Activated CD4-positive, CD25-positive, alpha-beta regulatory T cell (primary cell): ENCODE measurements around the gene SRSF10.
"Not testable (repeated sequence)": the region's sequence is repeated elsewhere in the genome, so short reads cannot be mapped to it uniquely, and the experiment has no call there.

ENCODE experiments used
- DNase-seq, 4 experiments: peaks; one replicate each; lab custom pipeline; 2025; lab: John Stamatoyannopoulos, UW

Gene SRSF10

GRCh38 chr1:23979881-23980727 is at the start of gene SRSF10:
Gene SRSF10, minus strand, starts transcription at chr1:23980327. Its CDS starts 72 bp downstream, at chr1:23980255.
- DNase-seq = peak; percentile 91 to 95 (median 93)

GRCh38 chr1:24027838-24028468 is 47.8 kb upstream of the SRSF10 start:
- no peak for DNase-seq

GRCh38 chr1:24022581-24023361 is 42.6 kb upstream of the SRSF10 start:
- no peak for DNase-seq

- no peak for DNase-seq
Measured at GRCh38 chr1:24021403-24022266, 41.5 kb upstream of the SRSF10 start.

- DNase-seq = no peak
Measured at GRCh38 chr1:24020470-24020869, 40.3 kb upstream of the SRSF10 start.

- DNase-seq = no peak
Measured at GRCh38 chr1:24020025-24020424, 39.9 kb upstream of the SRSF10 start.

DNA sequence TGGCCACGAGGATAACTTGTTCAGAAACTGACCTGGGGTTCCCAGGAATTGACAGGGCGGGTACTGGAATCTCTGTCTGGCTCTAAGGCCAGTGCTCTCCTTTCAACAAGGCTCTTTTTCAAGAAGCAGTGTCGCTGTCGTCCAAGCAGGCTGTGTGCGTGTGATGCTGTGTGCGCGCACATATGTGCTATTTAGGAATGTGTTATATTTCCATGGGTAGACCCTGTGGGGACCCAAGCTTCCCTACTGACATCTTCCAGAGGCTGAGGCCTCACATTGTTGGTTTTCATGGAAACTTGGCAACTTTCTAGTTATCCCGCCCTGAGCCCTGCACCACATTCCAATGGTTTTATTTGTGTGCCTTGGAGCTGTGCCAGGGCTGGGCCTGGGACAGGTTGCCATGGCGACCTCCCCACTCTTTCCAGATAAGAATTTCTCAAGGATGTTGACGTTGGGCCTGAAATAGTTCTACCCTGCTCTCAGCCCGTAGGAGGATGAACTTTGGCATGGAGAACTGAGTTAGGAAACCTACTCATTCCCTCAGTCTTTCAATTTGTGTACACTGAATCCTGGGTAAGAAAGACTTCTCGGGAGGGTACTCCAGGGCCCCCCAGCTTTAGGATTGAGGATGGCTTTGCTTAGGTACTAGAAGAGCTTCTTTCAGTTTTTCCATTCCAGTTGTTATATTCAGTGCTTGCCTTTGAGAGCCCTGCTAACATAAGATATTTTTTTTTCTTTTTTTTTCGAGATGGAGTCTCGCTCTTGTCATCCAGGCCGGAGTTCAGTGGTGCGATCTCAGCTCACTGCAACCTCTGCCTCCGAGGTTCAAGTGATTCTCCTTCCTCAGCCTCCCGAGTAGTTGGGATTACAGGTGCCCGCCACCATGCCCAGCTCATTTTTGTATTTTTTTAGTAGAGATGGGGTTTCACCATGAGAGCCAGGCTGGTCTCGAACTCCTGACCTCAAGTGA is 38.8 kb upstream of the SRSF10 start:
- DNase-seq = no peak

DNA sequence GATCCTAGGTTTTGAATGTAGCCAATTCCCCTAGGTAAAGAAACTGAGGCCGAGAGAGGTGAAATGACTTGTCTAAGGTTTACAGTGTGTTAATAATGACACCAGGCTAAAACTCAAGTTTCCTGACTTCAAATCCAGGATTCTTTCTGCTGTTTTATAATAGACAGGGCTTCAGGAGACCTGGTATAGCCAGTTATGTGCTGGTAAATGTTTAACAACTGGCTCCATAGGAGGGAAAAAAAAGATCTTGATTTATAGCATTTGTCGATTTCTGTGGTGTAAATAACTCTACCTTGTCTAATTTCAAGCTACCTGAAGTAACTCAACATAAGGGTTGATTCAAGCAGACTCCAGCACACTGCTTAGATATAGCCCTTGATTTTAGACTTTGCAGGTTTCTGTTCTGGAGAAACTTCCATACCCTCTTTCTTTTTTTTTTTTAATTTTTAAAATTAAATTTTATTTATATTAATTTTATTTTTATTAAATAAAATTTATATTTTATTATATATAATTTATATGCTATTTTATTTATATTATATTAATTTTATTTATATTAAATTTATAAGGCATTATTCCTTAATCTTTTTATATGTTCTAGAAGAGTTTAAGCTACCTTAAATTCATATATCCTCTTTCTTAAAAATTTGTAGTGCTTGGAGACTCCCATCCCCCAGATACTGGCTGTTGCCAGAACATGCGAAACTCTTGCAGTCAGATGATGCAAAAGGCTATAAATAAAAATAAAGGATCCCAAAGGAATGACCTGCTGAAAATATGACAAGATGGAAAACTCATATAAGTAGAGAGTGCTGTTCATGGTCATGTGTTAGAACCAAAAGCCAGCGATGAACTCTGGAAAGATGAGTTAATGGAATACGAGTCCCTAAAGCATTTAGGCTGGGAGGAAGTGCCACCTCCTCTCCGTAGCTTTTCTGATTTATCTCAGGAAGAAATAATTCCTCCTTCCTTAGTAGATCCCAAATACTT is 35.4 kb upstream of the SRSF10 start:
- no peak for DNase-seq

GRCh38 chr1:24012878-24013277 is 32.8 kb upstream of the SRSF10 start:
- not testable (repeated sequence) for DNase-seq

DNA sequence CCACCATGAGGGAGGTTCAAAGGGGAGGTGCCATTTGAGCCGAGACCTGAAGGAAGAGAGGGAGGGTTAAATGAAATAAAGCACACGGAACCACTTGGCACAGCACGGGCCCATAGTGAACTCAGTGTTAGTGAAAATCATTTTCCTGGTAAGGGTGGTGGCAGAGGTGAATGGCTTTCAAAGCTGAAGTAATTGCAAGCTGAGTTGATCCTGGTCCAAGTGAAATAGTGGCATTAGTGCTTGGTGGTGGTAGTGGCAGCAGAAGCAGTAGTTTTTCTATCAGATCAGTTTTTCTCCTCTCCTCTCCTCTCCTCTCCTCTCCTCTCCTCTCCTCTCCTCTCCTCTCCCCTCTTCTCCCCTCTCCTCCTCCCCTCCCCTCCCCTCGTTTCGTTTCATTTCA is 30.5 kb upstream of the SRSF10 start:
- DNase-seq = no peak

GRCh38 chr1:24009406-24009805 is 29.3 kb upstream of the SRSF10 start:
- DNase-seq = no peak

- not testable (repeated sequence) for DNase-seq
Measured at GRCh38 chr1:24008574-24009184, 28.6 kb upstream of the SRSF10 start.

DNA sequence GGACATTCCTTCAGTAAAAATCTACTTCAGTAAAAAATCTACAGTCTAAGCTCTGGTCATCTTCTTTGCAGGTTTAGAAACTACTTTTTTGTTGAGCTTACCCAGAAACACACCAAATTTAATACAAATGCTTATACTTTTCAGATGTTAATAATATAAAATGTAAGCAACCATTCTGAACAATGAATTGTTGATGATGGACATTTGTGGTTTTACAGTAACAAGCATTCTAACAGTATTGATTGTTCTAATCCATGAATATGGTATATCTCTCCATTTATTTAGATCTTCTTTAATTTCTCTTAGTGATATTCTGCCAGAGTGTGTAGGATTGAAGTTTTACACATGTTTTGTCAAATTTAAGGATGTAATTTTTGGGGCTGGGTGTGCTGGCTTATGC is 27.0 kb upstream of the SRSF10 start:
- no peak for DNase-seq

GRCh38 chr1:24005163-24005562 is 25.0 kb upstream of the SRSF10 start:
- DNase-seq = no peak

DNA sequence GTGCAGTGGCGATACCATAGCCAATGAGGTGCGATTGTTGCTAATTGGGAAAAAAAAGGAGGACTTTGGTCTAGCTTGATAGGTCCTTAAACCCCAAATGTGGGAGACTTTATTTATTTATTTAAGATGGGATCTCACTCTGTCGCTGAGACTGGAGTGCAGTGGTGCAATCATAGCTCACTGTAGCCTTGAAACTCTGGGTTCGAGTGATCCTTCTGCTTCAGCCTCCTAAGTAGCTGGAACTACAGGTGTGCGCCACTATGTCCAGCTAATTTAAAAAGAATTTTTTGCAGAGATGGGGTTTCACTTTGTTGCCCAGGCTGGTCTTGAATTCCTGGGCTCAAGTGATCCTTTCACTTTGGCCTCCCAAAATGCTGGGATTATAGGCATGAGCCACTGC is 24.0 kb upstream of the SRSF10 start:
- no peak for DNase-seq

- no peak for DNase-seq
Measured at GRCh38 chr1:24003331-24003972, 23.3 kb upstream of the SRSF10 start.

DNA sequence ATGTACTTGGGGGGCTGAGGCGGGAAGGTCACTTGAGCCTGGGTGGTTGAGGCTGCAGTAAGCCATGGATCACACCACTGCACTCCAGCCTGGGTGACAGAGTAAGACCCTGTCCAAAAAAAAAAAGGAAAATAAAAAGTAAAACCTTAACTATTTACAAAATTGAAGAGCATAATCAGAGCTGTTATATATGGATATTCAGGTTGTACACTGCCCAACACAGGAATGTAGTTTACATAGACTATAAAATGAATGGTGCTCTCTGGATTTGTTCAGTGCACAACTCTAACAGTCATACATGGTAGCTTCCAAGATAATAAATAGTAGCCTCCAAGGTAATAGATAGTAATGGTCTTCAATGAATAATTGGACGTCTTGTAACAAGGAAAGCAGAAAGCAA is 22.6 kb upstream of the SRSF10 start:
- no peak for DNase-seq

DNA sequence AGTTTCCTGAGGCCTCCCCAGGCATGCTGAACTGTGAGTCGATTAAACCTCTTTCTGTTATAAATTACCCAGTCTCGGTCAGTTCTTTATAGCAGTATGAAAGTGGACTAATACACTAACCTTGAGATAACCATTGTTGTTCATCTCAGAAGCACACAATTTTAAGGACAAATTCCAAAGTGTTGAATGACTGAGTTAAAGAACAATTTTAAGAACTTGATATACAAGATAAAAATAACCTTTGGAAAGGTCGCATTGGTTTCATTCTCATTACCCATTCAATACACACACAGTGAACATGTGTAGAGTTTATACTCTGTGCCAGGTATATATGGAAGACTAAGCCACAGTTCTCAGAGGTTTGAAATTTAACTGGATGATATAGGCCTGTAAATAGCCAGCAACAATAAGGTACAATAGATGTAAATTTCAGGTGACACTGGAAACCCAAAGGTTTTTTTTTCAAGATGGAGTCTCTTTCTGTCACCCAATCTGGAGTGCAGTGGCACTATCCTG is 19.1 kb upstream of the SRSF10 start:
- DNase-seq = no peak
